Adrenal gland (tissue), 5 donors: ENCODE results near the gene SYT5.

ENCODE experiments used
- CTCF ChIP-seq, 6 experiments: fragments of 450-650 bp in 4 of 6; fragments of 200-600 bp in 2 of 6; sonication (generic) in 1 of 6; IDR thresholded peaks; 1 replicate in 5 of 6; 2 replicates in 1 of 6; pipeline versions ENCODE4 v1.5.1 to v1.8.0; 2016 to 2021; ENCODE audit warnings: antibody characterized with exemption in 6 of 6, mild to moderate bottlenecking in 2 of 6, moderate library complexity in 1 of 6
- POLR2A ChIP-seq, 2 donors: fragments of 450-650 bp; IDR thresholded peaks; one replicate each; pipeline ENCODE4 v1.6.1; 2017; ENCODE audit warnings: antibody characterized with exemption in 2 of 2, mild to moderate bottlenecking in 2 of 2, moderate library complexity in 1 of 2
- donor health status: DM: no; HTN: no; CAD: no.

- TF ChIP-seq POLR2A (IDR thresholded peaks at IDR 0.05) (no peak), CTCF (IDR thresholded peaks at IDR 0.05) (no peak)
Observed at GRCh38 chr19:55193481-55193880, 13.4 kb upstream of the SYT5 start.
